ENCODE data around the gene RAB14. TPM values are rescaled to one million over a fixed set of nuclear protein-coding genes. Genes with fewer than 3 reads are reported as not detected.

The RAB14 gene
- total and polyA plus RNA-seq, 4 donors, result 45.7 to 125 (median 112) TPM

DNA sequence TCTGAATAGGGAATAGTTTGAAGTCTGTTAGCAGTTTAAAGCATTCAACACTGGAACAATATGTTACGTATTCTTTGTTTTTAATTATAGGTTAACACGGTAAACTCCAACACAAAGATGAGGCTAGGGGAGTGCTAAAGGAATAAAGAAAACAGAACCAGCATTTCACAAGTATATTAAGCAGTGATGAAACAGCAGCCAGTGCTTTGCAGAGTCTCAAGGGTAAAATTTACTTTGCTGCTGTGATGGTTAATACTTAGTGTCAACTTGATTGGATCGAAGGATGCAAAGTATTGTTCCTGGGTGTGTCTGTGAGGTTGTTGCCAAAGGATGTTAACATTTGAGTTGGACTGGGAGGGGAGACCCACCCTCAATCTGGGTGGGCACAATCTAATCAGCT lies 36.2 kb upstream of the RAB14 start:
- WGBS (ENCODE audit: insufficient coverage), result 50% methylated on average over 1 of the region's 3 CpGs
- peak in 1 of 6 donors; percentile 68 for DNase-seq (ENCODE audit: low read depth in 4 of 6, low spot score in 6 of 6)
- no peaks in the 10 kb centered on the region for H3K36me3 ChIP-seq (ENCODE audit: control insufficient read depth, insufficient read depth, low read length)
- H3K4me3 ChIP-seq (ENCODE audit: low read depth, low read length), result no peak overlapping the region
- H3K9me3 ChIP-seq (ENCODE audit: control insufficient read depth, insufficient read depth, low read length), result no peaks in the 10 kb centered on the region
- H3K4me1 ChIP-seq (ENCODE audit: control insufficient read depth, insufficient read depth, low read length), result no peaks in the 10 kb centered on the region
- H3K27ac ChIP-seq (ENCODE audit: low read depth, low read length), result no peak overlapping the region
- no peaks in the 10 kb centered on the region for H3K27me3 ChIP-seq (ENCODE audit: control insufficient read depth, insufficient read depth, low read length)

DNA sequence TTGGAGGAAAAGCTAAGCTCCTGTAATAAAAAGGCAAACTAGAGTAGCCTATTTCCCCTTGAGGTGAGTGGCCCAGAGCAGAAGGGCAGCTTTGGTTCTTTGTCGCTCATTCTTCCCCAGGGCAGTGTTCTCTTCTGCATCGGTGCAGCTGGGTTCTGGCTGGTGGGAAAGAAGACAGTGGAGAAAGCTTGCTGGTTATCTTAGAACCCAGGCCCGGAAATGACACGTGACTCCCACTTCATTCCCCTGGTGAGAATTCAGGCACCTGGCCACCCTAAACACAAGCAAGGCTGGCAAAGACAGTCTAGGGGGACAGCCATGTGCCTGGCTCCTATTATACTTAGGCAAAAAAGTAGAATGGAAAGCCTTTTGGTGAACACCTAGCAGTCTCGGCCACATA lies 33.8 kb upstream of the RAB14 start:
- DNase-seq (ENCODE audit: low read depth in 4 of 6, low spot score in 6 of 6), result no peak
- H3K27ac ChIP-seq (ENCODE audit: low read depth, low read length), result no peak overlapping the region
- 100% methylated on average over 2 of the region's 5 CpGs for WGBS (ENCODE audit: insufficient coverage)
- H3K27me3 ChIP-seq (ENCODE audit: control insufficient read depth, insufficient read depth, low read length), result no peaks in the 10 kb centered on the region
- no peaks in the 10 kb centered on the region for H3K36me3 ChIP-seq (ENCODE audit: control insufficient read depth, insufficient read depth, low read length)
- no peaks in the 10 kb centered on the region for H3K9me3 ChIP-seq (ENCODE audit: control insufficient read depth, insufficient read depth, low read length)
- no peaks in the 10 kb centered on the region for H3K4me1 ChIP-seq (ENCODE audit: control insufficient read depth, insufficient read depth, low read length)
- no peak overlapping the region for H3K4me3 ChIP-seq (ENCODE audit: low read depth, low read length)

DNA sequence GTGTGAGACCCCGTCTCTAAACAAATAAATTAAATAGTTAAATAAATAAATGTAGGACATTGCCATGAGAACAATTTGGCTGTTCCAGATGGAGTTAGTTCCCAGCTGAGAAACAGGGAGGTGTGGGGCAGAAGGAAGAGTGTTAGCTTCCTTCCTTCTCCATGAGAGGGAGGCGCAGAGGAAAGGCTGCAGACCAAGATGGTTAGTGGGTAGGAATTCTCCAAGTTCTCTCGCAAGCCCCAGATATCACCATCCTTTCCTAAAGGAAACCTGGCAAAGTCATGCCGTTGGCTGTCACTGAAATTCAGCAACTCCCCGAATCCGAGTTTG lies 33.1 kb upstream of the RAB14 start:
- WGBS (ENCODE audit: insufficient coverage), result 100% methylated on average over 4 of the region's 6 CpGs
- Histone ChIP-seq H3K4me3 (ENCODE audit: low read depth, low read length) (no peak overlapping the region), H3K4me1 (ENCODE audit: control insufficient read depth, insufficient read depth, low read length) (no peaks in the 10 kb centered on the region), H3K36me3 (ENCODE audit: control insufficient read depth, insufficient read depth, low read length) (no peaks in the 10 kb centered on the region), H3K9me3 (ENCODE audit: control insufficient read depth, insufficient read depth, low read length) (no peaks in the 10 kb centered on the region), H3K27me3 (ENCODE audit: control insufficient read depth, insufficient read depth, low read length) (no peaks in the 10 kb centered on the region), H3K27ac (ENCODE audit: low read depth, low read length) (no peak overlapping the region)
- no peak for DNase-seq (ENCODE audit: low read depth in 4 of 6, low spot score in 6 of 6)

DNA sequence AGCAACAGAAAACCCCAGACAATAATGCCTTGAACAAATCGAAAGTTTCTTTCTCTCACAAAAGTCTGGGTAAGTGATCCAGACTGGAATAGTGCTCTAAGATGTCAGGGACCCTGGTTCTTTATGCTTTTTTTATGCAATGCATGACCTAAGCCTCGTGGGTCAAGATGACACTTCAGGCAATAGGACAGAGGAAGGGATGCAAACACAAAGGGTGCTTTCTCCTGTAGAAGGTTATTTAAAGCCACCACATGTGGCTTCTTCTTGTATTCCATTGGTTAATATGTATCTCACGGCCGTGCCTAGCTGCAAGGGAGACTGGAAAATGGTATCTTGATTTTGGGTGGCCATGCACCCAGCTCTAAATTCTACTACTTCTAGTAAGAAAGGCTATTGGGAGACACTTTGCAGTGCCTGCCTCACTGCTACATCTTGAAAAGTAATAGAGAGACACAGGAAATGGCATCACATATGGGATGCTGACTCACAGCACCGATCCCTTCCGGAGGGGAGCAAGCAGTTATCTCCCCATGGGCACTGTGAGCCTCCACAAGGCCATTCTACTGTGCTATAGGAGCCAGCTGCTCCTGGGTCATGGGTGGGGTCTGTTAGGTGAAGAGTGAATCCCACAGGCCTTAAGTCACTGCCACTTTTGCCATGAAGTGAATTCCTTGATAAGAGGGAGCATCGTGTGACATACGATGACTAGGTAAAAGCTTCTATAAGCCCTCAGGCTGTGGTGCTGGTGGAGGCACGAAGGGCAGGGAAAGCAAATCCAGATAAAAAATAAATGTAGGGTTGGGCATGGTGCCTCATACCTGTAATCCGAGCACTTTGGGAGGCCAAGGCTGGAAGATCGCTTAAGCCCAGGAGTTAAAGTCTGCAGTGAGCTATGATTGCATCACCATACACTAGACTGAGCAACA lies 32.5 kb upstream of the RAB14 start:
- Histone ChIP-seq H3K27ac (ENCODE audit: low read depth, low read length) (no peak overlapping the region), H3K36me3 (ENCODE audit: control insufficient read depth, insufficient read depth, low read length) (no peaks in the 10 kb centered on the region), H3K4me3 (ENCODE audit: low read depth, low read length) (no peak overlapping the region), H3K4me1 (ENCODE audit: control insufficient read depth, insufficient read depth, low read length) (no peaks in the 10 kb centered on the region), H3K27me3 (ENCODE audit: control insufficient read depth, insufficient read depth, low read length) (no peaks in the 10 kb centered on the region), H3K9me3 (ENCODE audit: control insufficient read depth, insufficient read depth, low read length) (no peaks in the 10 kb centered on the region)
- DNase-seq (ENCODE audit: low read depth in 4 of 6, low spot score in 6 of 6), result no peak
- WGBS (ENCODE audit: insufficient coverage), result 75% methylated on average over 8 of the region's 11 CpGs

DNA sequence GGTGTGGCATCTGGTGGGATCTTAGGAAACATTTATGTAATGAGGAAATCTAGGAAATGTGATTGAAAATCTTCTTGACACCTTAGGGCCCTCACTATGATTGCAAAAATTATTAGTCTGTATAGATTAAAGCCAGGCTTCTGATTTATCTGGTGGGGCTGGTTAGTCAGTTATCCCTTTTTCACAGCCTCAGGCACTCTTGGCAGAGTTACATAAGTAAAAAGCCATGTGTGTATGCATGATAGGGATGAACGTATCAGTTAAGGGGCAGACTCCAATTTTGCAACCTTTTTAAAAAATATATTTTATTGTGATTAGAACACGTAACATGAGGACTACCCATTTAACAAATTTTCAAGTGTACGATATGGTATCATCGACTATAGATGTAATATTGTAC lies 30.6 kb upstream of the RAB14 start:
- H3K27me3 ChIP-seq (ENCODE audit: control insufficient read depth, insufficient read depth, low read length), result no peaks in the 10 kb centered on the region
- no peak overlapping the region for H3K4me3 ChIP-seq (ENCODE audit: low read depth, low read length)
- WGBS (ENCODE audit: insufficient coverage), result 100% methylated on average over 2 of the region's 4 CpGs
- no peak overlapping the region for H3K27ac ChIP-seq (ENCODE audit: low read depth, low read length)
- no peak for DNase-seq (ENCODE audit: low read depth in 4 of 6, low spot score in 6 of 6)
- H3K36me3 ChIP-seq (ENCODE audit: control insufficient read depth, insufficient read depth, low read length), result no peaks in the 10 kb centered on the region
- no peaks in the 10 kb centered on the region for H3K4me1 ChIP-seq (ENCODE audit: control insufficient read depth, insufficient read depth, low read length)
- H3K9me3 ChIP-seq (ENCODE audit: control insufficient read depth, insufficient read depth, low read length), result no peaks in the 10 kb centered on the region

DNA sequence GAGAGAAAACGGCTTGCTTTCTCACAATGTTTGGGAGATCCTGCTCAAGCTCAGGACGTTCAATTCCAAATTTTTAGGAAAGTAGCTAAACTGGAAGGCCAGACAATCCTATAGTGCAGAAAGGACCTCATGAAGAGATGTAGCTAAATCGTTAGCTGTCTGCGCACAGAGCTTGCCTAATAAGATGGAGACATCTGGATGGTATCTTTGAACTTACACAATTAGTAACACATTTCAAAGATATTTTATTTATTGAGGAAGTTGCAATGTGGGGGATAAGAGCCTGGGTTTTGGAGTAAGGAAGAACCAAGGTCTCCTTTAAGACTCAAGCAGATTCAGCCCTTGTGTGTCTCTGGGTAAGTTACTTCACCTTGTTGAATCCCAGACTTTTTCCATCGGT lies 28.6 kb upstream of the RAB14 start:
- 63% methylated on average over 2 of the region's 5 CpGs for WGBS (ENCODE audit: insufficient coverage)

DNA sequence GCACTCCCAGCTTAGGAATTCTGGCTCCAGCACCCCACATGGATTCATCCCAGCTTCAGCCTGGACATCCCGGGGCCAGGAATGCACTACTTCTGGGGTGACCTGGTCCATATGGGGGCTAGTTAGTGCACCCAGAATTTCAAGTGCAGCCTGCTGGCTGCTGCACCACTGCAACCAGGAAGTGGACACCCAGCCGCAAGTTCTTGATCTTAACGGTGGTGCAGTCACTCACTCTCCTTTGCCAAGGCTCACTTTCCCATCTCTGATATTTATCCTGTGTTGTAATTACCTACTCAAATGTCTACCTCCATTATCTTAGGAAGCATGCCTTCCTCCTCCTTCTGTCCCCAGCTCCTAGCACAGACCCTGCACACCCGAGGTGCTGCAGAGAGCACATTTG lies 26.2 kb upstream of the RAB14 start:
- WGBS (ENCODE audit: insufficient coverage), result 89% methylated on average over 3 of the region's 4 CpGs
- H3K27ac ChIP-seq (ENCODE audit: low read depth, low read length), result no peak overlapping the region

More for the DNA sequence above, 28.6 kb upstream of the RAB14 start:
- no peaks in the 10 kb centered on the region for H3K9me3 ChIP-seq (ENCODE audit: control insufficient read depth, insufficient read depth, low read length)
- no peaks in the 10 kb centered on the region for H3K36me3 ChIP-seq (ENCODE audit: control insufficient read depth, insufficient read depth, low read length)
- no peaks in the 10 kb centered on the region for H3K27me3 ChIP-seq (ENCODE audit: control insufficient read depth, insufficient read depth, low read length)
- H3K4me1 ChIP-seq (ENCODE audit: control insufficient read depth, insufficient read depth, low read length), result no peaks in the 10 kb centered on the region
- no peak overlapping the region for H3K4me3 ChIP-seq (ENCODE audit: low read depth, low read length)
- peak overlapping the region; percentile 3 for H3K27ac ChIP-seq (ENCODE audit: low read depth, low read length)
- DNase-seq (ENCODE audit: low read depth in 4 of 6, low spot score in 6 of 6), result no peak

DNA sequence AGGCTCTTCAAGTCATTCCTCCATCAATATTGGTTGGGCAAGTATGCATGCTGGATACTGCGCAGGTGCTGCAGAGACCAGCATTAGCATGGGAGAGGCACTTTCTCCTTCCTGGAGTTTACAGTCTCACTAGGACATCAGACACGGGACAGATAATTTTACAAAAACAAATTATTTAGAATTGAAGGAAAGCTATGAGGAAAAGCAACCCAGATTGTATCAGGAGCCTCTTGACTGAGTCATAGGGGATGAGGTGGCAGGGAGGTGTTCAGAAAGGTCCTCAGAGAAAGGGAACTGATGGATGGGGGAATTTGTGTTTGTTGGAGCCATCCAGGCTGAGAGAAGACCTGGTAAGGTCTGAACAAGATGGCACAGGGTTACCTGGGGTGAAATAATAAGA lies 24.5 kb upstream of the RAB14 start:
- no peaks in the 10 kb centered on the region for H3K36me3 ChIP-seq (ENCODE audit: control insufficient read depth, insufficient read depth, low read length)
- no peak for DNase-seq (ENCODE audit: low read depth in 4 of 6, low spot score in 6 of 6)
- H3K4me1 ChIP-seq (ENCODE audit: control insufficient read depth, insufficient read depth, low read length), result peaks cover 5% of the 10 kb centered on the region
- WGBS (ENCODE audit: insufficient coverage), result no CpG with 5 or more reads among the region's 2 CpGs
- no peak overlapping the region for H3K4me3 ChIP-seq (ENCODE audit: low read depth, low read length)
- H3K27ac ChIP-seq (ENCODE audit: low read depth, low read length), result no peak overlapping the region
- no peaks in the 10 kb centered on the region for H3K27me3 ChIP-seq (ENCODE audit: control insufficient read depth, insufficient read depth, low read length)
- no peaks in the 10 kb centered on the region for H3K9me3 ChIP-seq (ENCODE audit: control insufficient read depth, insufficient read depth, low read length)

More for the DNA sequence above, 26.2 kb upstream of the RAB14 start:
- H3K4me3 ChIP-seq (ENCODE audit: low read depth, low read length), result no peak overlapping the region
- no peaks in the 10 kb centered on the region for H3K27me3 ChIP-seq (ENCODE audit: control insufficient read depth, insufficient read depth, low read length)
- H3K9me3 ChIP-seq (ENCODE audit: control insufficient read depth, insufficient read depth, low read length), result no peaks in the 10 kb centered on the region
- no peaks in the 10 kb centered on the region for H3K36me3 ChIP-seq (ENCODE audit: control insufficient read depth, insufficient read depth, low read length)
- no peak for DNase-seq (ENCODE audit: low read depth in 4 of 6, low spot score in 6 of 6)
- H3K4me1 ChIP-seq (ENCODE audit: control insufficient read depth, insufficient read depth, low read length), result peaks cover 2% of the 10 kb centered on the region

DNA sequence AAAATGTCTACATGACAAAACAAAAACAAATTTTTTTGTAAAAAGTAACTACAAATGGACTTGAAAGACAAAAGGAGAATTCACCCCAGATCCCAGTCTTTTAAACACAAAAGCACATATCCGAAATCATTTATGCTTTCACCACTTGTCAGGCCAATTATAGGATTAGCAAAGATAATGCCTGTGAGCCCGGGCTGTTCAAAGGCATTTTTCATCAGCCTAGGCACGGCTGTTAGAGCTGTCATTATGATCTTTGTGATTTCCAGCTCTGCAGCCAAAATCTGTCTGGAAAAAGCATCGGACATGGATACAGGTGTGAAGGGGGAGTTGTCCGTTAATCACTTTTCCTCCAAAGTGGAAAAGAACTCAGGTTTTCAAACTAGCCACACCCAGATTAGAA lies 23.6 kb upstream of the RAB14 start:
- Histone ChIP-seq H3K27me3 (ENCODE audit: control insufficient read depth, insufficient read depth, low read length) (no peaks in the 10 kb centered on the region), H3K4me3 (ENCODE audit: low read depth, low read length) (no peak overlapping the region), H3K36me3 (ENCODE audit: control insufficient read depth, insufficient read depth, low read length) (no peaks in the 10 kb centered on the region), H3K27ac (ENCODE audit: low read depth, low read length) (no peak overlapping the region), H3K9me3 (ENCODE audit: control insufficient read depth, insufficient read depth, low read length) (no peaks in the 10 kb centered on the region), H3K4me1 (ENCODE audit: control insufficient read depth, insufficient read depth, low read length) (peaks cover 5% of the 10 kb centered on the region)
- no peak for DNase-seq (ENCODE audit: low read depth in 4 of 6, low spot score in 6 of 6)
- 63% methylated on average over 5 of the region's 5 CpGs for WGBS (ENCODE audit: insufficient coverage)

DNA sequence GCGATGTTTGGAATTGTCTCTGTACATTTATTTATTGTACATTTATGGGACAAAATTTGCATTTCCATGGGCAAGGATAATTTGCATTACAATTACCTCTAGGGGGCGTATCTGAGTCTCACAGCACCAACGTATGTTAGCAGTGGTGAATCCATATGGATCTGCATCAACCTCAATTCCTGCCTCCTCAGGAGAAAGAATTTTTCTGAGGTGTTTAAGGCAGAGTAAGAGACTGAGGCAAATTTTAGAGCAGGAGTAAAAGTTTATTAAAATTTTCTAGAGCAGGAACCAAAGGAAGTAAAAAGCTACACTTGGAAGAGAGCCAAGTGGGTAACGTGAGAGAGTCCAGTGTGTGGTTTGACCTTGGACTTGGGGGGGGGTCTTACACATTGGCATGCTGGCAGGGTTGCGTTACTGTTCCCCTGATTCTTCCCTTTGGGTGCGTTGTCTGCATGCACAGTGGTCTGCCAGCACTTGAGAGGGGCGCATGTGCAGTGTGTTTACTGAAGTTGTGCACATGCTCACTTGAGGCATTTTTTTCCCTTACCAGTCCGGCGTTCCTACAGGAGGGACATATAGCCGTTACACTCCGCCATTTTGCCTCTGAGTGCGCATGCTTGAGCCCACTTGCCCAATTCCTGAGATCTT lies 21.0 kb upstream of the RAB14 start:
- H3K4me1 ChIP-seq (ENCODE audit: control insufficient read depth, insufficient read depth, low read length), result peaks cover 5% of the 10 kb centered on the region
- no peaks in the 10 kb centered on the region for H3K9me3 ChIP-seq (ENCODE audit: control insufficient read depth, insufficient read depth, low read length)
- peak in 2 of 6 donors; percentile 28 to 54 for DNase-seq (ENCODE audit: low read depth in 4 of 6, low spot score in 6 of 6)
- no peaks in the 10 kb centered on the region for H3K27me3 ChIP-seq (ENCODE audit: control insufficient read depth, insufficient read depth, low read length)
- no peak overlapping the region for H3K4me3 ChIP-seq (ENCODE audit: low read depth, low read length)
- 60% methylated on average over 8 of the region's 12 CpGs for WGBS (ENCODE audit: insufficient coverage)
- H3K36me3 ChIP-seq (ENCODE audit: control insufficient read depth, insufficient read depth, low read length), result no peaks in the 10 kb centered on the region
- H3K27ac ChIP-seq (ENCODE audit: low read depth, low read length), result no peak overlapping the region
